PC-3 (cell line): Measurements from ENCODE around the gene NNAT. TPM values are rescaled to one million over a fixed set of nuclear protein-coding genes. Genes with fewer than 3 reads are reported as not detected.
A peak's percentile ranks its signal among the peaks of the same experiment; 100 is the strongest.

Experiments
- ATAC-seq: fragments of 200-7000 bp; cut with Tn5 transposase; 2 replicates; pipeline ENCODE4 v1.9.1; 2020; ENCODE audit warnings: mild to moderate bottlenecking, moderate library complexity
- BruUV-seq: library from RNA; stranded (reverse); fragments of 400-500 nt; replicated peaks from 2 replicates; lab custom pipeline; 2021; lab: Mats Ljungman, UMichigan
- CTCF ChIA-PET: fragments of 300-600 bp; sonication (Branson Sonifier 250); formaldehyde crosslinking; loops from one replicate; lab custom pipeline; 2022; ENCODE audit warnings: antibody characterized with exemption; lab: Charles Lee
- POLR2A ChIA-PET: fragments of 300-600 bp; sonication (Branson Sonifier 250); formaldehyde crosslinking; loops from one replicate; lab custom pipeline; 2022; ENCODE audit warnings: antibody characterized with exemption; ENCODE audit not compliant: unreplicated experiment; lab: Charles Lee
- DNase-seq: peaks from one replicate; pipeline ENCODE4 v3.0.0-alpha.2; 2015
- H2AFZ ChIP-seq: fragments of 300-600 bp; sonication (generic); 2 replicates; pipeline ENCODE4 v1.6.0; 2016; ENCODE audit warnings: antibody characterized with exemption, low read length
- H3F3A ChIP-seq: fragments of 300-600 bp; sonication (generic); one replicate; pipeline ENCODE4 v1.6.0; 2017; ENCODE audit warnings: antibody characterized with exemption, low read length, control low read depth, mild to moderate bottlenecking; ENCODE audit not compliant: unreplicated experiment
- H3K27ac ChIP-seq: fragments of 300-600 bp; sonication (generic); 2 replicates; pipeline ENCODE4 v1.5.1; 2016; ENCODE audit warnings: mild to moderate bottlenecking, low read length
- H3K27me3 ChIP-seq: fragments of 300-600 bp; sonication (generic); 2 replicates; pipeline ENCODE4 v1.6.1; 2016; ENCODE audit warnings: low read length, mixed read lengths
- H3K36me3 ChIP-seq: fragments of 300-600 bp; sonication (generic); 2 replicates; pipeline ENCODE4 v1.6.1; 2016; ENCODE audit warnings: low read depth, mixed run types, low read length, mixed read lengths
- H3K4me1 ChIP-seq: fragments of 300-600 bp; sonication (generic); 2 replicates; pipeline ENCODE4 v1.5.1; 2016; ENCODE audit warnings: low read length; ENCODE audit not compliant: insufficient read depth
- H3K4me2 ChIP-seq: fragments of 300-600 bp; sonication (generic); 2 replicates; pipeline ENCODE4 v1.6.0; 2016; ENCODE audit warnings: low read length
- H3K4me3 ChIP-seq: fragments of 300-600 bp; sonication (generic); 2 replicates; pipeline ENCODE4 v1.5.1; 2016; ENCODE audit warnings: mild to moderate bottlenecking, low read length, mixed read lengths
- H3K79me2 ChIP-seq: fragments of 300-600 bp; sonication (generic); 2 replicates; pipeline ENCODE4 v1.6.1; 2017; ENCODE audit warnings: low read length, mixed read lengths
- H3K9ac ChIP-seq: fragments of 300-600 bp; sonication (generic); 2 replicates; pipeline ENCODE4 v1.6.0; 2016; ENCODE audit warnings: mild to moderate bottlenecking, low read length
- H3K9me2 ChIP-seq: fragments of 300-600 bp; sonication (generic); replicated peaks from 2 replicates; pipeline ENCODE4 v1.6.1; 2016; ENCODE audit warnings: mixed run types, low read length, mixed read lengths
- H3K9me3 ChIP-seq: fragments of 300-600 bp; sonication (generic); 2 replicates; pipeline ENCODE4 v1.6.1; 2016; ENCODE audit warnings: low read length, mixed read lengths
- H4K20me1 ChIP-seq: fragments of 300-600 bp; sonication (generic); 2 replicates; pipeline ENCODE4 v1.6.1; 2016; ENCODE audit warnings: low read length, mixed read lengths
- EZH2 ChIP-seq: fragments of 300-600 bp; sonication (generic); IDR thresholded peaks from one replicate; pipeline ENCODE4 v1.6.1; 2017; ENCODE audit warnings: antibody characterized with exemption, mild to moderate bottlenecking, low read length; ENCODE audit not compliant: unreplicated experiment
- EZH2phosphoT487 ChIP-seq: fragments of 300-600 bp; sonication (generic); IDR thresholded peaks from 2 replicates; pipeline ENCODE4 v1.6.1; 2018; ENCODE audit warnings: mild to moderate bottlenecking, antibody characterized with exemption, low read length, borderline replicate concordance
- intact Hi-C: fragments of 100-400 bp; cut with micrococcal nuclease; formaldehyde crosslinking; loops from 2 replicates; pipeline ENCODE4 v1.9.0; 2023
- total RNA-seq: library from RNA; depleted of rRNA; stranded (reverse); fragments of >200 nt; gene quantifications from 2 replicates; pipeline ENCODE4 v1.2.3, GENCODE V29; 2014
- TF ChIP-seq, protein P1 (sequence below): fragments of 300-600 bp; sonication (generic); conservative IDR thresholded peaks from 2 replicates; pipeline ENCODE4 v1.5.1; 2017; ENCODE audit warnings: antibody characterized with exemption, low read depth, mild to moderate bottlenecking, low read length

NNAT gene
- total RNA-seq, 1 experiment from 2014 or later = not detected

DNA sequence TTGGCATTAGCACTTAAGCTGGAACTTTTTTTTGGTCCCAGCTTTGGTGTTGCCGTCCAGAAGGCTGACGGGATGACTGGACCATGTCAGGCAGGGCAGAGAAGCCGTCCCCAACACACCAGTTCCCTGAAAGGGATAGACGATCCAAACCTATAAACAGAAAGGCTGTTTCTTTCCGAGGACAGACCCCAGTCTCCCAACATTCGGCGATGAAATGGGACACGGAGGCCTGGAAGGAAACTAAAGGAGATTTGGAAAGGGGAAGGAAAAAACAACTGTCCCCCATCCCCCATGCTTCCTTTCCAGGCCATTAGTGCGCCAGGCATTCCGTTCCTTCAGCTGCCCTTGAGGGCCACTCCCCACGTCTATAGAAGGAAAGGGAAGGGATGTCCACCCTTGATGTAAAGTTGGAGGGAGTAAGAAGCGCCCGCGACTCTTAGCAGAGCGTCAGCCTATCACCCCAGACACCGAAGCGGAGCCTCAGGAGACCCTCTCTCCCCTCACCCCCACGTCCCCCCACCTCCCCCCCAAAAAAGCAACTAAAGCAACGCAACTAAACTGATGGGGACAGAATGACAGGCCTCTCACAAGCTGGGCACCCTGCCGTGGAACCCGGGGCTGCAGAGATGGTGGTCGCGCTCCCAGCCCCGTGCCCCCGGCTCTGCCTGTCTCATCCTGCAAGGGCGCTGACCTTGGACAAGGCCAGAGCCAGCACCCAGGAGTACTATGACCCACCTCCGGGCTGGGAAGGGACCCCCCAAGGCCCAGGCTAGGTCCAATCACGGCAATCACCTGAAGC, 6.0 kb downstream of the NNAT start:
- peak overlapping the region; percentile 89 for H3K9ac ChIP-seq
- H3K79me2 ChIP-seq = peaks cover 66% of the 10 kb centered on the region
- peak overlapping the region; percentile 92 for H3K4me3 ChIP-seq
- no peaks in the 10 kb centered on the region; the same call in 1 of the 2 replicates for H3K36me3 ChIP-seq
- intact Hi-C loops = loop anchor here (5.0 kb wide), 1 partner anchor 120 kb away; no protein-coding TSS in a partner anchor
- peak overlapping the region; percentile 66 for H2AFZ ChIP-seq
- H3K4me2 ChIP-seq = peak overlapping the region; percentile 88
- H3K9me3 ChIP-seq = no peaks in the 10 kb centered on the region
- peak overlapping the region; percentile 81 for H3K27ac ChIP-seq
- ATAC-seq (peak; percentile 28), DNase-seq (peak; percentile 33)
- POLR2A ChIA-PET = no interaction called here
- TF ChIP-seq, protein P1, sequence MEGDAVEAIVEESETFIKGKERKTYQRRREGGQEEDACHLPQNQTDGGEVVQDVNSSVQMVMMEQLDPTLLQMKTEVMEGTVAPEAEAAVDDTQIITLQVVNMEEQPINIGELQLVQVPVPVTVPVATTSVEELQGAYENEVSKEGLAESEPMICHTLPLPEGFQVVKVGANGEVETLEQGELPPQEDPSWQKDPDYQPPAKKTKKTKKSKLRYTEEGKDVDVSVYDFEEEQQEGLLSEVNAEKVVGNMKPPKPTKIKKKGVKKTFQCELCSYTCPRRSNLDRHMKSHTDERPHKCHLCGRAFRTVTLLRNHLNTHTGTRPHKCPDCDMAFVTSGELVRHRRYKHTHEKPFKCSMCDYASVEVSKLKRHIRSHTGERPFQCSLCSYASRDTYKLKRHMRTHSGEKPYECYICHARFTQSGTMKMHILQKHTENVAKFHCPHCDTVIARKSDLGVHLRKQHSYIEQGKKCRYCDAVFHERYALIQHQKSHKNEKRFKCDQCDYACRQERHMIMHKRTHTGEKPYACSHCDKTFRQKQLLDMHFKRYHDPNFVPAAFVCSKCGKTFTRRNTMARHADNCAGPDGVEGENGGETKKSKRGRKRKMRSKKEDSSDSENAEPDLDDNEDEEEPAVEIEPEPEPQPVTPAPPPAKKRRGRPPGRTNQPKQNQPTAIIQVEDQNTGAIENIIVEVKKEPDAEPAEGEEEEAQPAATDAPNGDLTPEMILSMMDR = no peak
- TF ChIP-seq EZH2 (no peak), EZH2phosphoT487 (no peak)
- no peaks in the 10 kb centered on the region for H3K27me3 ChIP-seq
- H3K9me2 ChIP-seq = no peaks in the 10 kb centered on the region
- H4K20me1 ChIP-seq = peaks cover 40% of the 10 kb centered on the region
- BruUV-seq = TSS peak; percentile 65
- CTCF ChIA-PET = no interaction called here
- H3F3A ChIP-seq = no peaks in the 10 kb centered on the region
- peaks cover 31% of the 10 kb centered on the region for H3K4me1 ChIP-seq

DNA sequence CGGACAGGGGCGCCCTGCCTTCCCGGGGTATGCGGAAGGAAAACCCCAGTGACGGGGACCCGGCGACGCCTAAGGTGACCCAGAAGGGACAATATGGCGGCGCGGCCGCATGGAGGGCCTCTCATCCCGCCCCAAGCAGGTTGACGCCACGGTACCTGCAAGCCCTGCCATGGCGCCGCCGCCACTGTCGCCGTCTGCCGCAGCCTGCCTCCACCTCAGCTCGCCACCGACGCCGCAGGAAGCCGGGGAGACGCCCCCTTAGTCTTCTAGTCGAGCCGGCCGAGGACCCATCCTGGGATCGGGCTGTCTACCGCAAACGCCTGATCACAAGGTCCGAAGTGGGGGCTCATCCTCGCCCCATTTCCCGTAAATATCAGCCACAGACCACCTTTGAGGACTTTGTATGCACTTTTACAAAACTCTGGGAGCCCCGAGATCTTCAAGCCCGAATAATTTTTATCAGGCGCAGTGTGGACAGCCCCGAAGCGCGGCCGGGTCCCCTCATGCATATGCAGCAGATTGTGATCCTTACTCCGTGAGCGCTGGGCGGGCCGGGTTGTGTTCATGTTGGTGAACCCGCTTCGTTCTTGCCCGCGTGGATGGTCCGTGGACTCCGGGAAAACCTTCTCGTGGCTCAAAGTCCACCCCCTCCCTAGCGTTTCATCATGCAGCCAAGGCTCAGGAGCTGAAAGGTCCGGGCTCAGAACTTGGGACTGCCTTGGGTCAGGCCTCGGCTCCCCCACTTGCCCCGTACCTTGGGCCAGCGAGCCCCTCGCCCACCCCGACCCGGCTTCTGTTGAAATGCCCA, 6.8 kb downstream of the NNAT start, which contains the start of gene BLCAP:
Gene BLCAP, minus strand, starts transcription at position 239 of the 808 bp plus-strand sequence. CDS start 8,702 bp downstream, outside the sequence.
- peaks cover 38% of the 10 kb centered on the region for H4K20me1 ChIP-seq
- H3F3A ChIP-seq = no peaks in the 10 kb centered on the region
- H3K4me1 ChIP-seq = peaks cover 31% of the 10 kb centered on the region
- no peaks in the 10 kb centered on the region for H3K27me3 ChIP-seq
- peak within 1 kb of the TSS; percentile 92 for H3K4me3 ChIP-seq
- ATAC-seq (peak; percentile 67), DNase-seq (peak; percentile 84)
- no peaks in the 10 kb centered on the region for H3K9me2 ChIP-seq
- POLR2A ChIA-PET = no interaction called here
- CTCF ChIA-PET = no interaction called here
- intact Hi-C loops = loop anchor here (5.0 kb wide), 1 partner anchor 121 kb away; no protein-coding TSS in a partner anchor
- H3K4me2 ChIP-seq = peak within 1 kb of the TSS; percentile 88
- peak within 1 kb of the TSS; percentile 89 for H3K9ac ChIP-seq
- no peak for TF ChIP-seq EZH2phosphoT487
- TF ChIP-seq, protein P1 = no peak
- TF ChIP-seq EZH2 = no peak
- H3K36me3 ChIP-seq = no peaks in the 10 kb centered on the region; the same call in 1 of the 2 replicates
- peak within 1 kb of the TSS; percentile 81 for H3K27ac ChIP-seq
- BruUV-seq = no TSS peak
- H2AFZ ChIP-seq = peak within 1 kb of the TSS; percentile 66
- H3K79me2 ChIP-seq = peaks cover 59% of the 10 kb centered on the region
- H3K9me3 ChIP-seq = no peaks in the 10 kb centered on the region
